ENCODE measurements around the gene MCRIP2. TPM values are rescaled to one million over a fixed set of nuclear protein-coding genes. Genes with fewer than 3 reads are reported as not detected.
"Not testable (repeated sequence)": the region's sequence is repeated elsewhere in the genome, so short reads cannot be mapped to it uniquely, and the experiment has no call there.

The MCRIP2 gene
- polyA plus RNA-seq, 1 donor from 2014 or later: 29.1 TPM

DNA sequence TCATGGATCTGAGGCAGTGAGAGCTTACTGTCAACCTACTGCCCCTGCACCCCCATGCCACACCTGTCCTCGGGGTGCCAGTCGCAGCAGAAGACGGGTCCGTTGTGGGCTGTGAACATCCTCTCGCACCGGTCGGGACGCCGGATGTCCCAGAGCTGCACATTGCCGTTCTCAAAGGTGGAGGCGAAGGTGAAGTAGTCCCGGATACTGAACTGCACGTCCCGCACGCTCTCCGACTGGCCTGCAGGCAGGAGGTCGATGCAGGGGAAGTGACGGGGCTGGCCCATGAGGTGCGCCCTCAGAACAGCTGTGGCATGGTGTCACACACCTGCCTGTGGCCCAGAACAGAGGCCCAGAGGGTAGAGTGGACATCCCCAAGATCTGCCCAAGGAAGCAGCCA is 45.9 kb downstream of the MCRIP2 start:
- no peaks in the 10 kb centered on the region for H3K27me3 ChIP-seq (ENCODE audit: insufficient read depth, low read depth, low read length)
- no peak overlapping the region for H3K9ac ChIP-seq (ENCODE audit: low read length)
- TF ChIP-seq EZH2 (IDR thresholded peaks at IDR 0.05; ENCODE audit: borderline replicate concordance, insufficient read depth, low read length, poor library complexity, severe bottlenecking): no peak
- TF ChIP-seq POLR2AphosphoS5 (IDR thresholded peaks at IDR 0.05): no peak
- no peak for TF ChIP-seq EP300 (conservative IDR thresholded peaks at IDR 0.05; ENCODE audit: poor library complexity, severe bottlenecking)
- TF ChIP-seq SMC3 (conservative IDR thresholded peaks at IDR 0.05; ENCODE audit: poor library complexity): no peak
- no peak for TF ChIP-seq MXI1 (conservative IDR thresholded peaks at IDR 0.05; ENCODE audit: poor library complexity, severe bottlenecking)
- no peak for TF ChIP-seq RAD21 (conservative IDR thresholded peaks at IDR 0.05)
- TF ChIP-seq, protein P1, sequence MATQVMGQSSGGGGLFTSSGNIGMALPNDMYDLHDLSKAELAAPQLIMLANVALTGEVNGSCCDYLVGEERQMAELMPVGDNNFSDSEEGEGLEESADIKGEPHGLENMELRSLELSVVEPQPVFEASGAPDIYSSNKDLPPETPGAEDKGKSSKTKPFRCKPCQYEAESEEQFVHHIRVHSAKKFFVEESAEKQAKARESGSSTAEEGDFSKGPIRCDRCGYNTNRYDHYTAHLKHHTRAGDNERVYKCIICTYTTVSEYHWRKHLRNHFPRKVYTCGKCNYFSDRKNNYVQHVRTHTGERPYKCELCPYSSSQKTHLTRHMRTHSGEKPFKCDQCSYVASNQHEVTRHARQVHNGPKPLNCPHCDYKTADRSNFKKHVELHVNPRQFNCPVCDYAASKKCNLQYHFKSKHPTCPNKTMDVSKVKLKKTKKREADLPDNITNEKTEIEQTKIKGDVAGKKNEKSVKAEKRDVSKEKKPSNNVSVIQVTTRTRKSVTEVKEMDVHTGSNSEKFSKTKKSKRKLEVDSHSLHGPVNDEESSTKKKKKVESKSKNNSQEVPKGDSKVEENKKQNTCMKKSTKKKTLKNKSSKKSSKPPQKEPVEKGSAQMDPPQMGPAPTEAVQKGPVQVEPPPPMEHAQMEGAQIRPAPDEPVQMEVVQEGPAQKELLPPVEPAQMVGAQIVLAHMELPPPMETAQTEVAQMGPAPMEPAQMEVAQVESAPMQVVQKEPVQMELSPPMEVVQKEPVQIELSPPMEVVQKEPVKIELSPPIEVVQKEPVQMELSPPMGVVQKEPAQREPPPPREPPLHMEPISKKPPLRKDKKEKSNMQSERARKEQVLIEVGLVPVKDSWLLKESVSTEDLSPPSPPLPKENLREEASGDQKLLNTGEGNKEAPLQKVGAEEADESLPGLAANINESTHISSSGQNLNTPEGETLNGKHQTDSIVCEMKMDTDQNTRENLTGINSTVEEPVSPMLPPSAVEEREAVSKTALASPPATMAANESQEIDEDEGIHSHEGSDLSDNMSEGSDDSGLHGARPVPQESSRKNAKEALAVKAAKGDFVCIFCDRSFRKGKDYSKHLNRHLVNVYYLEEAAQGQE (IDR thresholded peaks at IDR 0.05; ENCODE audit: borderline replicate concordance): no peak
- no peak for TF ChIP-seq TAF1 (IDR thresholded peaks at IDR 0.05; ENCODE audit: low read depth)
- no peak for TF ChIP-seq CTCF (IDR thresholded peaks at IDR 0.05; ENCODE audit: poor library complexity, severe bottlenecking)
- H3K9me3 ChIP-seq (ENCODE audit: low read length): no peaks in the 10 kb centered on the region
- H3K36me3 ChIP-seq (ENCODE audit: insufficient read depth, low read length): no peaks in the 10 kb centered on the region
- no peaks in the 10 kb centered on the region for H3K9me2 ChIP-seq (ENCODE audit: insufficient read depth, low read length)
- no peaks in the 10 kb centered on the region for H4K20me1 ChIP-seq (ENCODE audit: insufficient read depth)
- no peak overlapping the region for H3K4me3 ChIP-seq (ENCODE audit: low read length)
- no peak overlapping the region for H3K27ac ChIP-seq (ENCODE audit: low read length)
- H3K79me2 ChIP-seq (replicated peaks; ENCODE audit: insufficient read depth, low read length): peaks cover 11% of the 10 kb centered on the region
- no peak overlapping the region for H3K4me2 ChIP-seq (ENCODE audit: low read length)
- H2AFZ ChIP-seq (ENCODE audit: low read depth, low read length): no peak overlapping the region
- no peaks in the 10 kb centered on the region for H3F3A ChIP-seq (ENCODE audit: insufficient read depth, low read length, poor library complexity, severe bottlenecking)

DNA sequence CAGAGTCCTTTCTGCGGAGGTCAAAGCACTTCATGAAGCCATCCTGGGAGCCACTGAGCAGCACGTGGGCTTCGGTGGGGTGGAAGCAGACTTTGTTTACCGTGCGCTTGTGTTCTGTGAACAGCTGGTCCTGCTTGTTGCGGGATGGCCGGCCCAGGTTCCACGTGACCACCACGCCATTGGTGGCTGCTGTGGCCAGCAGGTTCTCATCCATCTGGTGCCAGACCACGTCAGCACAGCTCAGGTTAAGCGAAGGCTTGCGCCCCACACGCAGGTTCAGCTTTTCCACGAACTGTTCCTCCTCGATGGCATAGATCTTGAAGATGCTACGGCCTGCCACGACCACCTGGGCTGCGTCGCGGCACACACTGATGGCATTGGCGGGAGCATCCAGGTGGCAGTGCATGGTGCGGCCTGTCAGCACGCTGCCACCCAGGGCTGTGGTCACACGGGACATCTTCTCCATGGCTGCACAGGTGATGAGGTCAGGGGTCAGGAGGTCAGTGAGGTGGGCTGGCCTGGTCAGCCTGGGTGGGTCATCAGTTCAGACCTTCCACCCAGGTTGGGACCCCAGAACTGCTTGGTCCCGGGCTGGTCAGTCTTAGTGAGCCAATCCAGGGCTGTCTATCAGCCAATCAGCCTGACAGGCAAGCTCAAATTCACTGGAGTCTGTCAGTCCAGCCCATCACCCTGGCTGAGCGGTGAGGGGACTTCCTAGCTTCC is 47.7 kb downstream of the MCRIP2 start:
- no peak overlapping the region for H2AFZ ChIP-seq (ENCODE audit: low read depth, low read length)
- TF ChIP-seq, protein P1 (IDR thresholded peaks at IDR 0.05; ENCODE audit: borderline replicate concordance): no peak
- TF ChIP-seq SMC3 (conservative IDR thresholded peaks at IDR 0.05; ENCODE audit: poor library complexity): no peak
- TF ChIP-seq POLR2AphosphoS5 (IDR thresholded peaks at IDR 0.05): no peak
- no peak for TF ChIP-seq CTCF (IDR thresholded peaks at IDR 0.05; ENCODE audit: poor library complexity, severe bottlenecking)
- TF ChIP-seq RAD21 (conservative IDR thresholded peaks at IDR 0.05): no peak
- TF ChIP-seq EZH2 (IDR thresholded peaks at IDR 0.05; ENCODE audit: borderline replicate concordance, insufficient read depth, low read length, poor library complexity, severe bottlenecking): no peak
- H3K36me3 ChIP-seq (ENCODE audit: insufficient read depth, low read length): no peaks in the 10 kb centered on the region
- peak overlapping the region; percentile 98 for H3K4me2 ChIP-seq (ENCODE audit: low read length)
- H3K9ac ChIP-seq (ENCODE audit: low read length): peak overlapping the region; percentile 85
- H3K79me2 ChIP-seq (replicated peaks; ENCODE audit: insufficient read depth, low read length): peaks cover 6% of the 10 kb centered on the region
- H3F3A ChIP-seq (ENCODE audit: insufficient read depth, low read length, poor library complexity, severe bottlenecking): no peaks in the 10 kb centered on the region
- no peaks in the 10 kb centered on the region for H4K20me1 ChIP-seq (ENCODE audit: insufficient read depth)
- H3K27ac ChIP-seq (ENCODE audit: low read length): peak overlapping the region; percentile 55
- H3K9me3 ChIP-seq (ENCODE audit: low read length): no peaks in the 10 kb centered on the region
- no peaks in the 10 kb centered on the region for H3K9me2 ChIP-seq (ENCODE audit: insufficient read depth, low read length)
- peaks cover 2% of the 10 kb centered on the region for H3K27me3 ChIP-seq (ENCODE audit: insufficient read depth, low read depth, low read length)
- H3K4me3 ChIP-seq (ENCODE audit: low read length): peak overlapping the region; percentile 91

GRCh38 chr16:691242-691641 is 49.6 kb downstream of the MCRIP2 start:
- not testable (repeated sequence) for H3K9me3 ChIP-seq (ENCODE audit: low read length)
- peaks cover 19% of the 10 kb centered on the region for H3K27me3 ChIP-seq (ENCODE audit: insufficient read depth, low read depth, low read length)

More at GRCh38 chr16:691242-691641, 49.6 kb downstream of the MCRIP2 start:
- H3K9me2 ChIP-seq (ENCODE audit: insufficient read depth, low read length); H4K20me1 ChIP-seq (ENCODE audit: insufficient read depth); H3K36me3 ChIP-seq (ENCODE audit: insufficient read depth, low read length); H2AFZ ChIP-seq (ENCODE audit: low read depth, low read length); H3K4me3 ChIP-seq (ENCODE audit: low read length); H3K27ac ChIP-seq (ENCODE audit: low read length); H3K4me2 ChIP-seq (ENCODE audit: low read length); H3K79me2 ChIP-seq (replicated peaks; ENCODE audit: insufficient read depth, low read length); H3K9ac ChIP-seq (ENCODE audit: low read length); H3F3A ChIP-seq (ENCODE audit: insufficient read depth, low read length, poor library complexity, severe bottlenecking): not testable (repeated sequence)

All from neural cell (in vitro differentiated cells).